ENCODE data around the gene ADK.
"Not testable (repeated sequence)": the region's sequence is repeated elsewhere in the genome, so short reads cannot be mapped to it uniquely, and the experiment has no call there.

The ADK gene

GRCh38 chr10:74146980-74147379 lies 4.0 kb upstream of the ADK start:
- DNase-seq, result not testable (repeated sequence)

GRCh38 chr10:74150204-74150989 lies 624 bp upstream of the ADK start, which contains the start of gene AP3M1:
Gene AP3M1 (minus strand): TSS chr10:74150828. CDS start chr10:74138379, 12,449 bp downstream.
- no peak for DNase-seq

GRCh38 chr10:74151879-74152722 lies 1.1 kb downstream of the ADK start:
- DNase-seq, result no peak

GRCh38 chr10:74153123-74153522 lies 2.1 kb downstream of the ADK start:
- no peak for DNase-seq

- no peak for DNase-seq
Measured at GRCh38 chr10:74153676-74154075, 2.7 kb downstream of the ADK start.

GRCh38 chr10:74156919-74157289 lies 5.9 kb downstream of the ADK start:
- no peak for DNase-seq

GRCh38 chr10:74160013-74160412 lies 9.0 kb downstream of the ADK start:
- no peak for DNase-seq

GRCh38 chr10:74163319-74164068 lies 12.5 kb downstream of the ADK start:
- no peak for DNase-seq

GRCh38 chr10:74164716-74165529 lies 13.9 kb downstream of the ADK start:
- no peak for DNase-seq

GRCh38 chr10:74165530-74165901 lies 14.5 kb downstream of the ADK start:
- DNase-seq, result no peak

GRCh38 chr10:74167443-74167842 lies 16.4 kb downstream of the ADK start:
- no peak for DNase-seq

GRCh38 chr10:74171625-74172024 lies 20.6 kb downstream of the ADK start:
- DNase-seq, result no peak

- no peak for DNase-seq
Measured at GRCh38 chr10:74174521-74174920, 23.5 kb downstream of the ADK start.

GRCh38 chr10:74175510-74176379 lies 24.7 kb downstream of the ADK start:
- no peak for DNase-seq

GRCh38 chr10:74176380-74177139 lies 25.5 kb downstream of the ADK start:
- peak; percentile 54 for DNase-seq

GRCh38 chr10:74177140-74177677 lies 26.2 kb downstream of the ADK start:
- no peak for DNase-seq

GRCh38 chr10:74178042-74178791 lies 27.2 kb downstream of the ADK start:
- no peak for DNase-seq

GRCh38 chr10:74179111-74179710 lies 28.2 kb downstream of the ADK start:
- DNase-seq, result no peak

- no peak for DNase-seq
Measured at GRCh38 chr10:74186678-74187077, 35.7 kb downstream of the ADK start.
